ENCODE measurements around the gene CYB5R3. TPM values are rescaled to one million over a fixed set of nuclear protein-coding genes. Genes with fewer than 3 reads are reported as not detected.
"Not testable (repeated sequence)": the region's sequence is repeated elsewhere in the genome, so short reads cannot be mapped to it uniquely, and the experiment has no call there.

The CYB5R3 gene
- total RNA-seq, 1 donor from 2014 or later, result 105 TPM

DNA sequence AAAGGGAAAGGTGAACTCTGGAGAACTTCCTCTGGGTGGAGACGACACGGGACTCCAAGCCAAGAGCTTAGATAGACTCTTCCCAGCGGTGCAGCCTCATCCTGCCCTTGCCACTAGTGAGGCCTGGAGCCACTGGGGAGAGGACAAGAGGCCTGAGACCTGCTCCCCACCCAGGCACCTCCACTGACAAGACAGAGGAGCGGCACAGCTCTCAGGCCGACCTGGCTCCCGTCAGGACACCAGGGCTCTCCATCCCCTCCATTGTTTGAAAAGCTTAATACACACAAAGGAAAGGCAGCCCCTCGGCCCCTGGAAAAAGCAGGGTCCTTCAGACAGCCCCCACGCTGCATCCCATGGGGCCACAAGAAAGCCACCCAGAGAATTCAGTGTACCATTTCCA, 64.1 kb downstream of the CYB5R3 start:
- Mint-ChIP-seq H3K4me3 (peak overlapping the region; percentile 67), H3K4me1 (peaks cover 13% of the 10 kb centered on the region), H3K36me3 (ENCODE audit: low read depth) (peaks cover 13% of the 10 kb centered on the region), H3K9me3 (no peaks in the 10 kb centered on the region), H3K27me3 (ENCODE audit: low read depth) (no peaks in the 10 kb centered on the region), H3K27ac (ENCODE audit: unreplicated experiment) (peak overlapping the region; percentile 88)
- TF ChIP-seq, protein P1, sequence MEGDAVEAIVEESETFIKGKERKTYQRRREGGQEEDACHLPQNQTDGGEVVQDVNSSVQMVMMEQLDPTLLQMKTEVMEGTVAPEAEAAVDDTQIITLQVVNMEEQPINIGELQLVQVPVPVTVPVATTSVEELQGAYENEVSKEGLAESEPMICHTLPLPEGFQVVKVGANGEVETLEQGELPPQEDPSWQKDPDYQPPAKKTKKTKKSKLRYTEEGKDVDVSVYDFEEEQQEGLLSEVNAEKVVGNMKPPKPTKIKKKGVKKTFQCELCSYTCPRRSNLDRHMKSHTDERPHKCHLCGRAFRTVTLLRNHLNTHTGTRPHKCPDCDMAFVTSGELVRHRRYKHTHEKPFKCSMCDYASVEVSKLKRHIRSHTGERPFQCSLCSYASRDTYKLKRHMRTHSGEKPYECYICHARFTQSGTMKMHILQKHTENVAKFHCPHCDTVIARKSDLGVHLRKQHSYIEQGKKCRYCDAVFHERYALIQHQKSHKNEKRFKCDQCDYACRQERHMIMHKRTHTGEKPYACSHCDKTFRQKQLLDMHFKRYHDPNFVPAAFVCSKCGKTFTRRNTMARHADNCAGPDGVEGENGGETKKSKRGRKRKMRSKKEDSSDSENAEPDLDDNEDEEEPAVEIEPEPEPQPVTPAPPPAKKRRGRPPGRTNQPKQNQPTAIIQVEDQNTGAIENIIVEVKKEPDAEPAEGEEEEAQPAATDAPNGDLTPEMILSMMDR (conservative IDR thresholded peaks at IDR 0.05), result no peak
- no peak for DNase-seq (ENCODE audit: low read depth, low spot score)

- Mint-ChIP-seq H3K9me3 (no peaks in the 10 kb centered on the region), H3K27me3 (ENCODE audit: low read depth) (no peaks in the 10 kb centered on the region), H3K36me3 (ENCODE audit: low read depth) (peaks cover 13% of the 10 kb centered on the region), H3K27ac (ENCODE audit: unreplicated experiment) (no peak overlapping the region), H3K4me1 (peaks cover 13% of the 10 kb centered on the region), H3K4me3 (peak overlapping the region; percentile 67)
- TF ChIP-seq, protein P1 (conservative IDR thresholded peaks at IDR 0.05), result no peak
- DNase-seq (ENCODE audit: low read depth, low spot score), result no peak
These were observed 64.7 kb downstream of the CYB5R3 start for GRCh38 chr22:42584364-42584940.

DNA sequence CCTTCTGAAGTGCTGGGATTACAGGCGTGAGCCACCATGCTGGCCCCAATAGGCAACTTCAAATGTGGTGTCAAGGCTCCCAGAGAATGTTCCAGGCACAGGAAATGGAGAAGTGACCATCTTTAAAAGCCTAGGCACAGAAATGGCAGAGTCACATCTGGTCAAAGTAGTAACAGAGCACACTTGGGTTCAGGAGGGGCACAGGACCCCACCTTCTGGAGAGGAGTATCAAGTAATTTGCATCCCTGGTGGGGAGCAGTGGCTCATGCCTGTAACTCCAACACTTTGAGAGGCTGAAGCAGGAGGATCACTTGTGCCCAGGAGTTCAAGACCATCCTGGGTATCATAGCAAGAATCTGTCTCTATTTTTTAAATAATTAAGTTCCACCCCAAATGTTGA, 66.2 kb downstream of the CYB5R3 start:
- H3K27ac Mint-ChIP-seq (ENCODE audit: unreplicated experiment), result no peak overlapping the region
- no peaks in the 10 kb centered on the region for H3K27me3 Mint-ChIP-seq (ENCODE audit: low read depth)
- peak overlapping the region; percentile 94 for H3K4me3 Mint-ChIP-seq
- peaks cover 13% of the 10 kb centered on the region for H3K36me3 Mint-ChIP-seq (ENCODE audit: low read depth)
- TF ChIP-seq, protein P1 (conservative IDR thresholded peaks at IDR 0.05), result no peak
- H3K4me1 Mint-ChIP-seq, result peaks cover 13% of the 10 kb centered on the region
- DNase-seq (ENCODE audit: low read depth, low spot score), result no peak
- no peaks in the 10 kb centered on the region for H3K9me3 Mint-ChIP-seq

- Mint-ChIP-seq H3K4me3 (peak overlapping the region; percentile 94), H3K9me3 (no peaks in the 10 kb centered on the region), H3K27ac (ENCODE audit: unreplicated experiment) (peak overlapping the region; percentile 92), H3K36me3 (ENCODE audit: low read depth) (peaks cover 8% of the 10 kb centered on the region), H3K27me3 (ENCODE audit: low read depth) (no peaks in the 10 kb centered on the region), H3K4me1 (peaks cover 13% of the 10 kb centered on the region)
- DNase-seq (ENCODE audit: low read depth, low spot score), result peak; percentile 69
- TF ChIP-seq, protein P1 (conservative IDR thresholded peaks at IDR 0.05), result no peak
These were observed 67.2 kb downstream of the CYB5R3 start for GRCh38 chr22:42581762-42582716.

- H3K36me3 Mint-ChIP-seq (ENCODE audit: low read depth); DNase-seq (ENCODE audit: low read depth, low spot score); H3K27me3 Mint-ChIP-seq (ENCODE audit: low read depth); H3K9me3 Mint-ChIP-seq: not testable (repeated sequence)
- H3K27ac Mint-ChIP-seq (ENCODE audit: unreplicated experiment), result peak overlapping the region; percentile 95
- H3K4me3 Mint-ChIP-seq, result peak overlapping the region; percentile 94
- peaks cover 13% of the 10 kb centered on the region for H3K4me1 Mint-ChIP-seq
These were observed 67.9 kb downstream of the CYB5R3 start for GRCh38 chr22:42581194-42581761.

DNA sequence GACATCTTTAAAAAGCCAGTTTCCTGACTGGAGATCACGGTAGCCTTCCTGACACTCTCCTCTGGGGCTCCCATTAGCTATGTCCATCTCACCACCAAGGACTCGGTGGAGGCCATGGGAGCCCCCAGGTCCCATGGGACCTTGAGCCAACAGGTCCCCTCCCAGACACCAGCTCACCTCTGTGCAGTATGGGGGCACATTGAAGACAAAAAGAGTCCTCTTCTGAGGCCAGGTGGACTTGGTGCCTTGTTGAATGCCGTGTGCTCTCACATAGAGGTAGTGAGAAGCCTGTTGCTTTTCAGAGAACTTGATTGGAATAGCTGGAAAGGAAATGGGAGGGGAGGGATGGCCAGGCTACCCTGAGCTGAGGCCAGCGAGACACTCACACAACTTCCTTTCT, 69.2 kb downstream of the CYB5R3 start:
- not testable (repeated sequence) for H3K27ac Mint-ChIP-seq (ENCODE audit: unreplicated experiment); H3K27me3 Mint-ChIP-seq (ENCODE audit: low read depth); DNase-seq (ENCODE audit: low read depth, low spot score); H3K36me3 Mint-ChIP-seq (ENCODE audit: low read depth); H3K9me3 Mint-ChIP-seq
- peaks cover 13% of the 10 kb centered on the region for H3K4me1 Mint-ChIP-seq
- H3K4me3 Mint-ChIP-seq, result peak overlapping the region; percentile 65

Measured in neural crest cell (in vitro differentiated cells).